Measurements from ENCODE around the gene TSEN54. TPM values are rescaled to one million over a fixed set of nuclear protein-coding genes. Genes with fewer than 3 reads are reported as not detected.
A peak's percentile ranks its signal among the peaks of the same experiment; 100 is the strongest.
"Not testable (repeated sequence)": the region's sequence is repeated elsewhere in the genome, so short reads cannot be mapped to it uniquely, and the experiment has no call there.

TSEN54 gene
- polyA plus RNA-seq, 4 donors, result 38.7 to 68.8 (median 55.0) TPM

GRCh38 chr17:75515496-75516254 lies 653 bp upstream of the TSEN54 start, which contains the start of gene CASKIN2:
CASKIN2 (minus strand) TSS chr17:75515537; CDS start chr17:75513804, 1,733 bp downstream.
- peak; percentile 83 to 91 (median 87) for DNase-seq (ENCODE audit: low read depth in 4 of 4, low spot score in 2 of 4)

- no peak for DNase-seq (ENCODE audit: low read depth in 4 of 4, low spot score in 2 of 4)
Measured at GRCh38 chr17:75516619-75517296, 430 bp downstream of the TSEN54 start.

GRCh38 chr17:75517297-75517865 lies 1.1 kb downstream of the TSEN54 start:
- DNase-seq (ENCODE audit: low read depth in 4 of 4, low spot score in 2 of 4), result no peak

GRCh38 chr17:75518201-75518600 lies 1.9 kb downstream of the TSEN54 start:
- no peak for DNase-seq (ENCODE audit: low read depth in 4 of 4, low spot score in 2 of 4)

- no peak for DNase-seq (ENCODE audit: low read depth in 4 of 4, low spot score in 2 of 4)
Measured at GRCh38 chr17:75518983-75519537, 2.7 kb downstream of the TSEN54 start.

- DNase-seq (ENCODE audit: low read depth in 4 of 4, low spot score in 2 of 4), result not testable (repeated sequence)
Measured at GRCh38 chr17:75520413-75520812, 4.1 kb downstream of the TSEN54 start.

GRCh38 chr17:75521290-75521689 lies 5.0 kb downstream of the TSEN54 start:
- no peak for DNase-seq (ENCODE audit: low read depth in 4 of 4, low spot score in 2 of 4)

GRCh38 chr17:75521951-75522727 lies 5.8 kb downstream of the TSEN54 start:
- DNase-seq (ENCODE audit: low read depth in 4 of 4, low spot score in 2 of 4), result no peak

GRCh38 chr17:75523647-75524046 lies 7.3 kb downstream of the TSEN54 start:
- no peak for DNase-seq (ENCODE audit: low read depth in 4 of 4, low spot score in 2 of 4)

GRCh38 chr17:75524269-75524969 lies 8.1 kb downstream of the TSEN54 start:
- no peak for DNase-seq (ENCODE audit: low read depth in 4 of 4, low spot score in 2 of 4)

GRCh38 chr17:75524970-75525805 lies 8.9 kb downstream of the TSEN54 start, which contains the start of gene LLGL2:
LLGL2 (plus strand) TSS chr17:75525697; CDS start chr17:75543427, 17,730 bp downstream.
- peak in 3 of 4 donors; percentile 58 to 81 (median 66) for DNase-seq (ENCODE audit: low read depth in 4 of 4, low spot score in 2 of 4)

- no peak for DNase-seq (ENCODE audit: low read depth in 4 of 4, low spot score in 2 of 4)
Measured at GRCh38 chr17:75525806-75526554, 9.7 kb downstream of the TSEN54 start.

- no peak for DNase-seq (ENCODE audit: low read depth in 4 of 4, low spot score in 2 of 4)
Measured at GRCh38 chr17:75526555-75527270, 10.4 kb downstream of the TSEN54 start.

GRCh38 chr17:75530837-75531720 lies 14.8 kb downstream of the TSEN54 start:
- DNase-seq (ENCODE audit: low read depth in 4 of 4, low spot score in 2 of 4), result no peak

- DNase-seq (ENCODE audit: low read depth in 4 of 4, low spot score in 2 of 4), result no peak
Measured at GRCh38 chr17:75531721-75532072, 15.4 kb downstream of the TSEN54 start.

GRCh38 chr17:75535119-75535537 lies 18.8 kb downstream of the TSEN54 start:
- DNase-seq (ENCODE audit: low read depth in 4 of 4, low spot score in 2 of 4), result no peak

- DNase-seq (ENCODE audit: low read depth in 4 of 4, low spot score in 2 of 4), result no peak
Measured at GRCh38 chr17:75535871-75536270, 19.5 kb downstream of the TSEN54 start.

Measured in left renal cortex interstitium (tissue), 4 donors.